Osteoblast (primary cell): ENCODE results near the gene NEMF. TPM values are rescaled to one million over a fixed set of nuclear protein-coding genes. Genes with fewer than 3 reads are reported as not detected.
"Not testable (repeated sequence)": the region's sequence is repeated elsewhere in the genome, so short reads cannot be mapped to it uniquely, and the experiment has no call there.

ENCODE experiments used
- DNase-seq: peaks from one replicate; pipeline ENCODE4 v3.0.0; 2011; ENCODE audit warnings: low spot score, mixed read lengths; ENCODE audit not compliant: insufficient read length; ENCODE audit errors: missing footprints
- H2AFZ ChIP-seq: 2 replicates; pipeline ENCODE4 v1.6.0; 2011; ENCODE audit warnings: mild to moderate bottlenecking, low read length
- H3K27ac ChIP-seq: 2 replicates; pipeline ENCODE4 v1.5.1; 2011; ENCODE audit warnings: mild to moderate bottlenecking, low read depth, low read length, moderate library complexity
- H3K27me3 ChIP-seq: 2 replicates; pipeline ENCODE4 v1.6.0; 2012; ENCODE audit warnings: mild to moderate bottlenecking, control low read depth, inconsistent platforms, low read length, moderate library complexity; ENCODE audit not compliant: insufficient read depth
- H3K36me3 ChIP-seq: 2 replicates; pipeline ENCODE4 v1.5.1; 2011; ENCODE audit warnings: mild to moderate bottlenecking, low read length, control low read depth, moderate library complexity; ENCODE audit not compliant: insufficient read depth
- H3K4me1 ChIP-seq: 2 replicates; pipeline ENCODE4 v1.5.1; 2011; ENCODE audit warnings: mild to moderate bottlenecking, low read length, control low read depth, moderate library complexity; ENCODE audit not compliant: insufficient read depth
- H3K4me2 ChIP-seq: 2 replicates; pipeline ENCODE4 v1.6.0; 2011; ENCODE audit warnings: mild to moderate bottlenecking, low read length; ENCODE audit not compliant: insufficient read depth
- H3K4me3 ChIP-seq: fragments of 200-600 bp; sonication (generic); 3 replicates; pipeline ENCODE4 v1.5.1; 2012; ENCODE audit warnings: mild to moderate bottlenecking, low read length, inconsistent platforms; ENCODE audit not compliant: insufficient read depth
- H3K79me2 ChIP-seq: 2 replicates; pipeline ENCODE4 v1.6.0; 2012; ENCODE audit warnings: mild to moderate bottlenecking, low read length, control low read depth, inconsistent platforms; ENCODE audit not compliant: insufficient read depth
- H3K9me3 ChIP-seq: 2 replicates; pipeline ENCODE4 v1.5.1; 2011; ENCODE audit warnings: low read depth, low read length, control low read depth
- H4K20me1 ChIP-seq: 2 replicates; pipeline ENCODE4 v1.6.0; 2012; ENCODE audit warnings: mild to moderate bottlenecking, low read length, control low read depth; ENCODE audit not compliant: insufficient read depth
- CTCF ChIP-seq: IDR thresholded peaks from 2 replicates; pipeline ENCODE4 v1.5.1; 2011; ENCODE audit warnings: mild to moderate bottlenecking, low read depth, low read length, moderate library complexity; ENCODE audit errors: extremely low read depth
- total RNA-seq: library from RNA; depleted of rRNA; stranded (reverse); fragments of >200 nt; gene quantifications from 2 replicates; pipeline ENCODE4 v1.2.3, GENCODE V29; 2012

The NEMF gene
- total RNA-seq, 1 donor, result 54.3 TPM

DNA sequence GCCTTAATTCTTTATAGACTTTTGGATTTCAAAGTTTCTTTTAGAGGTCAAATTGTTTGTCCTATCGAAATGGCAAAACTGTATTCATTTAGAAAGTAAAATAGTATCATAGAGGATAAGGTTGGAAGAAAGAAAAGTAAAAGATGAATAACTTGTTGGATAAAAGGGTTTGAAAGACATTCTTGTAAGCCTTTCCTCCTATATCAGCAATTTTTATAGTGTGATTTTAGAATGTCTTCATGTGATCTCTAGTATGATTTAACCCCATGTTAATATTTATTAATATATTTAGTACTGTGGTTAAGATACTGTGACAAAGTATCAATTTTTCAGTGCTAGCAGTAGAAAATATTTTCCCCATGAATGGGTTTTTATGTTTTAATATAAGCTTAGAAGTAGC is 44.8 kb upstream of the NEMF start:
- peaks cover 18% of the 10 kb centered on the region for H3K4me1 ChIP-seq
- DNase-seq, result no peak
- TF ChIP-seq CTCF, result no peak
- H3K79me2 ChIP-seq, result peaks cover 56% of the 10 kb centered on the region
- no peaks in the 10 kb centered on the region for H3K9me3 ChIP-seq
- peak overlapping the region; percentile 81 for H3K4me2 ChIP-seq
- H3K4me3 ChIP-seq, result peak overlapping the region; percentile 63
- no peaks in the 10 kb centered on the region for H3K27me3 ChIP-seq
- H3K27ac ChIP-seq, result peak overlapping the region; percentile 65
- peaks cover 26% of the 10 kb centered on the region for H4K20me1 ChIP-seq
- peaks cover 23% of the 10 kb centered on the region for H3K36me3 ChIP-seq
- H2AFZ ChIP-seq, result no peak overlapping the region

GRCh38 chr14:49896966-49897365 is 44.4 kb upstream of the NEMF start:
- no peak for DNase-seq
- H3K36me3 ChIP-seq, result peaks cover 23% of the 10 kb centered on the region
- no peak overlapping the region for H2AFZ ChIP-seq
- no peaks in the 10 kb centered on the region for H3K27me3 ChIP-seq
- H3K4me1 ChIP-seq, result peaks cover 22% of the 10 kb centered on the region
- peaks cover 26% of the 10 kb centered on the region for H4K20me1 ChIP-seq
- H3K4me2 ChIP-seq, result peak overlapping the region; percentile 81
- peaks cover 56% of the 10 kb centered on the region for H3K79me2 ChIP-seq
- peak overlapping the region; percentile 63 for H3K4me3 ChIP-seq
- H3K27ac ChIP-seq, result peak overlapping the region; percentile 65
- H3K9me3 ChIP-seq, result no peaks in the 10 kb centered on the region
- no peak for TF ChIP-seq CTCF

DNA sequence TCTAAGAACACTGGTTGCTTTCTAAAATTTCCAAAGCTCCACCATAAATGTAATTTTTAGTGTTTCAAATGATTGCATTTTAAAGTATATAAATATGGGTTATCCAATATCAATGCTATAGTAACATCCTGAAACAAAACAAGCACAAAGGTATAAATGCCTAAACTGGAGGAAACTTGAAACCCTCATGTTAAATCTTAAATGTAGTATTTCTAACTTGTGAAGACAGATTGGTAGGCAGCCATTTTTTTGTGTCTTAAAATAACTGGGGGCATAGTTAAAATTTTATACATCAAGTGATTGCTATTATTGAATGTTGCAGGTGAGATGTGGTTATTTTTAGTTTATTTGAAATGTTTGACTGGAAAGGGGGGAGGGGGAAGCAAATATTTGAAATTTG is 43.7 kb upstream of the NEMF start:
- peaks cover 24% of the 10 kb centered on the region for H3K4me1 ChIP-seq
- H3K9me3 ChIP-seq, DNase-seq, H3K27me3 ChIP-seq, H2AFZ ChIP-seq: not testable (repeated sequence)
- peak overlapping the region; percentile 65 for H3K27ac ChIP-seq
- H4K20me1 ChIP-seq, result peaks cover 26% of the 10 kb centered on the region
- H3K4me3 ChIP-seq, result peak overlapping the region; percentile 95
- peak overlapping the region; percentile 81 for H3K4me2 ChIP-seq
- peaks cover 23% of the 10 kb centered on the region for H3K36me3 ChIP-seq
- H3K79me2 ChIP-seq, result peaks cover 58% of the 10 kb centered on the region

DNA sequence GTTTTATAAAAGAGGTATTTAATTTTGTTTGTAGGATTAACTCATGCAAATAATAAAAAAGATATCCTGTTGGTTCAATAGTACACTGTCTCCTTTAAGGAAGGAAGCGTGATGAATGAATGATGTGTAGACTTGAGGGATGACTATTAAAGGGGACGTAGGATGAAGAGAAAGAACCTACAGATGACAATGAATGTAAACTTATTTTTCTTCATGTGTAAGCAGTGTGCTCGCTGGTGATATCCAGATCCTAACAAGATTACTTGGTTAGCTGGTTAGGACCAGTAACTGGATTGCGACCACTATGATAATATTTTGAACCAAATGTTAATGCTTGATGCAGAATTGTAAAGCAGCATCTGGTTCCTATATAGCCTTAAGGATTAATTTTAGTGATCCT is 42.9 kb upstream of the NEMF start:
- no peak for DNase-seq
- Histone ChIP-seq H3K36me3 (peaks cover 23% of the 10 kb centered on the region), H3K9me3 (no peaks in the 10 kb centered on the region), H3K27me3 (no peaks in the 10 kb centered on the region), H3K4me3 (peak overlapping the region; percentile 95), H4K20me1 (peaks cover 26% of the 10 kb centered on the region), H3K27ac (peak overlapping the region; percentile 53), H3K79me2 (peaks cover 58% of the 10 kb centered on the region), H3K4me2 (peak overlapping the region; percentile 81), H3K4me1 (peaks cover 24% of the 10 kb centered on the region), H2AFZ (no peak overlapping the region)
- no peak for TF ChIP-seq CTCF

GRCh38 chr14:49894214-49895107 is 41.9 kb upstream of the NEMF start:
- H4K20me1 ChIP-seq, result peaks cover 26% of the 10 kb centered on the region
- peak overlapping the region; percentile 98 for H3K27ac ChIP-seq
- H2AFZ ChIP-seq, H3K27me3 ChIP-seq, H3K9me3 ChIP-seq: not testable (repeated sequence)
- H3K4me3 ChIP-seq, result peak overlapping the region; percentile 95
- peaks cover 23% of the 10 kb centered on the region for H3K36me3 ChIP-seq
- peaks cover 24% of the 10 kb centered on the region for H3K4me1 ChIP-seq
- peak; percentile 38 for DNase-seq
- peak overlapping the region; percentile 81 for H3K4me2 ChIP-seq
- peaks cover 58% of the 10 kb centered on the region for H3K79me2 ChIP-seq
